GM23338 (cell line): ENCODE data around the gene CAD. TPM values are rescaled to one million over a fixed set of nuclear protein-coding genes. Genes with fewer than 3 reads are reported as not detected.

Source experiments
- ATAC-seq: fragments of 200-7000 bp; cut with Tn5 transposase; 3 replicates; pipeline ENCODE4 v1.9.1; 2020
- DNase-seq: peaks from one replicate; pipeline ENCODE4 v3.0.0-alpha.2; 2015; ENCODE audit warnings: low spot score
- H2AFZ ChIP-seq: fragments of 200-600 bp; sonication (generic); 2 replicates; pipeline ENCODE4 v1.8.0; 2016; ENCODE audit warnings: antibody characterized with exemption, mild to moderate bottlenecking, moderate library complexity
- H3F3A ChIP-seq: fragments of 200-600 bp; sonication (generic); replicated peaks from 2 replicates; pipeline ENCODE4 v1.8.0; 2017; ENCODE audit warnings: antibody characterized with exemption, mixed run types, low read depth
- H3K27ac ChIP-seq: fragments of 200-600 bp; sonication (generic); 2 replicates; pipeline ENCODE4 v1.6.1; 2016; ENCODE audit warnings: low read depth
- H3K27me3 ChIP-seq: fragments of 200-600 bp; sonication (generic); 2 replicates; pipeline ENCODE4 v1.8.0; 2016; ENCODE audit warnings: mild to moderate bottlenecking, mixed run types, moderate library complexity; ENCODE audit not compliant: insufficient read depth
- H3K36me3 ChIP-seq: fragments of 200-600 bp; sonication (generic); 2 replicates; pipeline ENCODE4 v1.8.0; 2016; ENCODE audit warnings: mild to moderate bottlenecking; ENCODE audit not compliant: insufficient read depth
- H3K4me1 ChIP-seq: fragments of 200-600 bp; sonication (generic); 2 replicates; pipeline ENCODE4 v1.8.0; 2016; ENCODE audit warnings: mild to moderate bottlenecking, moderate library complexity; ENCODE audit not compliant: insufficient read depth
- H3K4me2 ChIP-seq: fragments of 200-600 bp; sonication (generic); 2 replicates; pipeline ENCODE4 v1.7.1; 2017; ENCODE audit warnings: mixed run types
- H3K4me3 ChIP-seq: fragments of 200-600 bp; sonication (generic); 2 replicates; pipeline ENCODE4 v1.6.1; 2016; ENCODE audit warnings: mixed run types
- H3K79me2 ChIP-seq: fragments of 200-600 bp; sonication (generic); replicated peaks from 2 replicates; pipeline ENCODE4 v1.8.0; 2017; ENCODE audit warnings: mild to moderate bottlenecking; ENCODE audit not compliant: insufficient read depth
- H3K9me2 ChIP-seq: fragments of 200-600 bp; sonication (generic); 2 replicates; pipeline ENCODE4 v1.8.0; 2017; ENCODE audit not compliant: insufficient read depth
- H4K20me1 ChIP-seq: fragments of 200-600 bp; sonication (generic); replicated peaks from 2 replicates; pipeline ENCODE4 v1.8.0; 2017; ENCODE audit warnings: mild to moderate bottlenecking; ENCODE audit not compliant: insufficient read depth
- H3K27ac Mint-ChIP-seq: 2 replicates; pipeline ENCODE4 v1.8.0; 2020; ENCODE audit warnings: inconsistent platforms, mild to moderate bottlenecking, moderate library complexity, mixed read lengths
- H3K27me3 Mint-ChIP-seq: 3 replicates; pipeline ENCODE4 v1.8.0; 2022; ENCODE audit warnings: low read depth, mild to moderate bottlenecking, moderate library complexity, mixed read lengths, inconsistent platforms; ENCODE audit not compliant: insufficient read depth, poor library complexity
- H3K36me3 Mint-ChIP-seq: 3 replicates; pipeline ENCODE4 v1.8.0; 2021; ENCODE audit warnings: low read depth, mild to moderate bottlenecking, inconsistent platforms, moderate library complexity, mixed read lengths
- H3K4me1 Mint-ChIP-seq: 3 replicates; pipeline ENCODE4 v1.8.0; 2020; ENCODE audit warnings: mild to moderate bottlenecking, inconsistent platforms, mixed read lengths
- H3K4me3 Mint-ChIP-seq: 3 replicates; pipeline ENCODE4 v1.8.0; 2021; ENCODE audit warnings: moderate library complexity, mild to moderate bottlenecking, inconsistent platforms, mixed read lengths
- H3K9me3 Mint-ChIP-seq: 3 replicates; pipeline ENCODE4 v1.8.0; 2020; ENCODE audit warnings: moderate library complexity, mild to moderate bottlenecking, inconsistent platforms, mixed read lengths
- EZH2 ChIP-seq: fragments of 200-600 bp; sonication (generic); IDR thresholded peaks from one replicate; pipeline ENCODE4 v1.8.0; 2017; ENCODE audit warnings: antibody characterized with exemption, mild to moderate bottlenecking, low read depth; ENCODE audit not compliant: unreplicated experiment
- EZH2phosphoT487 ChIP-seq: fragments of 200-600 bp; sonication (generic); IDR thresholded peaks from one replicate; pipeline ENCODE4 v1.8.1; 2018; ENCODE audit warnings: antibody characterized with exemption; ENCODE audit not compliant: unreplicated experiment
- NANOG ChIP-seq: IDR thresholded peaks from 2 replicates; pipeline ENCODE4 v1.6.1; 2016; ENCODE audit warnings: antibody characterized with exemption, borderline replicate concordance
- ZNF114 ChIP-seq: fragments of 250-450 bp; sonication (Bioruptor Pico); IDR thresholded peaks from 2 replicates; pipeline ENCODE4 v1.5.0; 2020; ENCODE audit warnings: mild to moderate bottlenecking, moderate library complexity
- ZNF331 ChIP-seq: fragments of 250-450 bp; sonication (Bioruptor Pico); IDR thresholded peaks from 2 replicates; pipeline ENCODE4 v1.5.0; 2020; ENCODE audit warnings: low read depth, mild to moderate bottlenecking, moderate library complexity
- polyA plus RNA-seq: library from polyadenylated mRNA; unstranded; fragments of >200 nt; fragmentation: Nextera tagmentation; extraction: Ambion mirVana; gene quantifications from 2 replicates; pipeline ENCODE4 v1.2.1, GENCODE V29; 2016
- total RNA-seq: library from RNA; depleted of rRNA; stranded (reverse); fragments of >200 nt; shearing (Covaris generic); gene quantifications from 2 replicates; pipeline ENCODE4 v1.2.3, GENCODE V29; 2014
- TF ChIP-seq, protein P1 (sequence below): IDR thresholded peaks from one replicate; pipeline ENCODE4 v1.6.1; 2018; ENCODE audit warnings: antibody characterized with exemption; ENCODE audit not compliant: unreplicated experiment
- TF ChIP-seq, protein P2 (sequence below): fragments of 250-450 bp; sonication (Bioruptor Pico); IDR thresholded peaks from 2 replicates; pipeline ENCODE4 v1.5.0; 2020; ENCODE audit warnings: mild to moderate bottlenecking, moderate library complexity

The CAD gene
- total and polyA plus RNA-seq, 2 experiments from 2014 or later, result 38.1 to 147 TPM

GRCh38 chr2:27238976-27239375, 21.8 kb downstream of the CAD start:
- no peaks in the 10 kb centered on the region for H3K4me1 Mint-ChIP-seq
- H3K4me3 ChIP-seq, result no peak overlapping the region
- H3K36me3 ChIP-seq, result peaks cover 63% of the 10 kb centered on the region
- no peak for TF ChIP-seq ZNF331 (CRISPR knock-in tag)
- TF ChIP-seq EZH2, result no peak
- TF ChIP-seq, protein P1, sequence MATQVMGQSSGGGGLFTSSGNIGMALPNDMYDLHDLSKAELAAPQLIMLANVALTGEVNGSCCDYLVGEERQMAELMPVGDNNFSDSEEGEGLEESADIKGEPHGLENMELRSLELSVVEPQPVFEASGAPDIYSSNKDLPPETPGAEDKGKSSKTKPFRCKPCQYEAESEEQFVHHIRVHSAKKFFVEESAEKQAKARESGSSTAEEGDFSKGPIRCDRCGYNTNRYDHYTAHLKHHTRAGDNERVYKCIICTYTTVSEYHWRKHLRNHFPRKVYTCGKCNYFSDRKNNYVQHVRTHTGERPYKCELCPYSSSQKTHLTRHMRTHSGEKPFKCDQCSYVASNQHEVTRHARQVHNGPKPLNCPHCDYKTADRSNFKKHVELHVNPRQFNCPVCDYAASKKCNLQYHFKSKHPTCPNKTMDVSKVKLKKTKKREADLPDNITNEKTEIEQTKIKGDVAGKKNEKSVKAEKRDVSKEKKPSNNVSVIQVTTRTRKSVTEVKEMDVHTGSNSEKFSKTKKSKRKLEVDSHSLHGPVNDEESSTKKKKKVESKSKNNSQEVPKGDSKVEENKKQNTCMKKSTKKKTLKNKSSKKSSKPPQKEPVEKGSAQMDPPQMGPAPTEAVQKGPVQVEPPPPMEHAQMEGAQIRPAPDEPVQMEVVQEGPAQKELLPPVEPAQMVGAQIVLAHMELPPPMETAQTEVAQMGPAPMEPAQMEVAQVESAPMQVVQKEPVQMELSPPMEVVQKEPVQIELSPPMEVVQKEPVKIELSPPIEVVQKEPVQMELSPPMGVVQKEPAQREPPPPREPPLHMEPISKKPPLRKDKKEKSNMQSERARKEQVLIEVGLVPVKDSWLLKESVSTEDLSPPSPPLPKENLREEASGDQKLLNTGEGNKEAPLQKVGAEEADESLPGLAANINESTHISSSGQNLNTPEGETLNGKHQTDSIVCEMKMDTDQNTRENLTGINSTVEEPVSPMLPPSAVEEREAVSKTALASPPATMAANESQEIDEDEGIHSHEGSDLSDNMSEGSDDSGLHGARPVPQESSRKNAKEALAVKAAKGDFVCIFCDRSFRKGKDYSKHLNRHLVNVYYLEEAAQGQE, result no peak
- no peak for TF ChIP-seq NANOG
- no peak for TF ChIP-seq ZNF114
- no peak for TF ChIP-seq EZH2phosphoT487
- TF ChIP-seq, protein P2, sequence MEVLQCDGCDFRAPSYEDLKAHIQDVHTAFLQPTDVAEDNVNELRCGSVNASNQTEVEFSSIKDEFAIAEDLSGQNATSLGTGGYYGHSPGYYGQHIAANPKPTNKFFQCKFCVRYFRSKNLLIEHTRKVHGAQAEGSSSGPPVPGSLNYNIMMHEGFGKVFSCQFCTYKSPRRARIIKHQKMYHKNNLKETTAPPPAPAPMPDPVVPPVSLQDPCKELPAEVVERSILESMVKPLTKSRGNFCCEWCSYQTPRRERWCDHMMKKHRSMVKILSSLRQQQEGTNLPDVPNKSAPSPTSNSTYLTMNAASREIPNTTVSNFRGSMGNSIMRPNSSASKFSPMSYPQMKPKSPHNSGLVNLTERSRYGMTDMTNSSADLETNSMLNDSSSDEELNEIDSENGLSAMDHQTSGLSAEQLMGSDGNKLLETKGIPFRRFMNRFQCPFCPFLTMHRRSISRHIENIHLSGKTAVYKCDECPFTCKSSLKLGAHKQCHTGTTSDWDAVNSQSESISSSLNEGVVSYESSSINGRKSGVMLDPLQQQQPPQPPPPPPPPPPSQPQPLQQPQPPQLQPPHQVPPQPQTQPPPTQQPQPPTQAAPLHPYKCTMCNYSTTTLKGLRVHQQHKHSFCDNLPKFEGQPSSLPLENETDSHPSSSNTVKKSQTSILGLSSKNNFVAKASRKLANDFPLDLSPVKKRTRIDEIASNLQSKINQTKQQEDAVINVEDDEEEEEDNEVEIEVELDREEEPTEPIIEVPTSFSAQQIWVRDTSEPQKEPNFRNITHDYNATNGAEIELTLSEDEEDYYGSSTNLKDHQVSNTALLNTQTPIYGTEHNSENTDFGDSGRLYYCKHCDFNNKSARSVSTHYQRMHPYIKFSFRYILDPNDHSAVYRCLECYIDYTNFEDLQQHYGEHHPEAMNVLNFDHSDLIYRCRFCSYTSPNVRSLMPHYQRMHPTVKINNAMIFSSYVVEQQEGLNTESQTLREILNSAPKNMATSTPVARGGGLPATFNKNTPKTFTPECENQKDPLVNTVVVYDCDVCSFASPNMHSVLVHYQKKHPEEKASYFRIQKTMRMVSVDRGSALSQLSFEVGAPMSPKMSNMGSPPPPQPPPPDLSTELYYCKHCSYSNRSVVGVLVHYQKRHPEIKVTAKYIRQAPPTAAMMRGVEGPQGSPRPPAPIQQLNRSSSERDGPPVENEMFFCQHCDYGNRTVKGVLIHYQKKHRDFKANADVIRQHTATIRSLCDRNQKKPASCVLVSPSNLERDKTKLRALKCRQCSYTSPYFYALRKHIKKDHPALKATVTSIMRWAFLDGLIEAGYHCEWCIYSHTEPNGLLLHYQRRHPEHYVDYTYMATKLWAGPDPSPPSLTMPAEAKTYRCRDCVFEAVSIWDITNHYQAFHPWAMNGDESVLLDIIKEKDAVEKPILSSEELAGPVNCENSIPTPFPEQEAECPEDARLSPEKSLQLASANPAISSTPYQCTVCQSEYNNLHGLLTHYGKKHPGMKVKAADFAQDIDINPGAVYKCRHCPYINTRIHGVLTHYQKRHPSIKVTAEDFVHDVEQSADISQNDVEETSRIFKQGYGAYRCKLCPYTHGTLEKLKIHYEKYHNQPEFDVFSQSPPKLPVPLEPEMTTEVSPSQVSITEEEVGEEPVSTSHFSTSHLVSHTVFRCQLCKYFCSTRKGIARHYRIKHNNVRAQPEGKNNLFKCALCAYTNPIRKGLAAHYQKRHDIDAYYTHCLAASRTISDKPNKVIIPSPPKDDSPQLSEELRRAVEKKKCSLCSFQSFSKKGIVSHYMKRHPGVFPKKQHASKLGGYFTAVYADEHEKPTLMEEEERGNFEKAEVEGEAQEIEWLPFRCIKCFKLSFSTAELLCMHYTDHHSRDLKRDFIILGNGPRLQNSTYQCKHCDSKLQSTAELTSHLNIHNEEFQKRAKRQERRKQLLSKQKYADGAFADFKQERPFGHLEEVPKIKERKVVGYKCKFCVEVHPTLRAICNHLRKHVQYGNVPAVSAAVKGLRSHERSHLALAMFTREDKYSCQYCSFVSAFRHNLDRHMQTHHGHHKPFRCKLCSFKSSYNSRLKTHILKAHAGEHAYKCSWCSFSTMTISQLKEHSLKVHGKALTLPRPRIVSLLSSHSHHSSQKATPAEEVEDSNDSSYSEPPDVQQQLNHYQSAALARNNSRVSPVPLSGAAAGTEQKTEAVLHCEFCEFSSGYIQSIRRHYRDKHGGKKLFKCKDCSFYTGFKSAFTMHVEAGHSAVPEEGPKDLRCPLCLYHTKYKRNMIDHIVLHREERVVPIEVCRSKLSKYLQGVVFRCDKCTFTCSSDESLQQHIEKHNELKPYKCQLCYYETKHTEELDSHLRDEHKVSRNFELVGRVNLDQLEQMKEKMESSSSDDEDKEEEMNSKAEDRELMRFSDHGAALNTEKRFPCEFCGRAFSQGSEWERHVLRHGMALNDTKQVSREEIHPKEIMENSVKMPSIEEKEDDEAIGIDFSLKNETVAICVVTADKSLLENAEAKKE (CRISPR knock-in tag), result no peak
- H3K27me3 ChIP-seq, result no peaks in the 10 kb centered on the region
- ATAC-seq, result no peak
- H3K9me2 ChIP-seq, result no peaks in the 10 kb centered on the region
- no peaks in the 10 kb centered on the region for H3K9me3 Mint-ChIP-seq
- H3K27ac Mint-ChIP-seq, result no peak overlapping the region
- peaks cover 100% of the 10 kb centered on the region for H3K36me3 Mint-ChIP-seq
- no peak overlapping the region for H3K27ac ChIP-seq
- no peak overlapping the region for H3K4me2 ChIP-seq
- peaks cover 21% of the 10 kb centered on the region for H3K27me3 Mint-ChIP-seq
- no peaks in the 10 kb centered on the region for H3F3A ChIP-seq
- no peak overlapping the region for H2AFZ ChIP-seq
- no peaks in the 10 kb centered on the region for H3K79me2 ChIP-seq
- H3K4me3 Mint-ChIP-seq, result no peak overlapping the region
- H3K4me1 ChIP-seq, result no peaks in the 10 kb centered on the region
- DNase-seq, result no peak
- no peaks in the 10 kb centered on the region; the same call in none of the 2 replicates for H4K20me1 ChIP-seq
